Smooth muscle cell of the brain vasculature (primary cell): Measurements from ENCODE around the gene LBHD1.
"Not testable (repeated sequence)": the region's sequence is repeated elsewhere in the genome, so short reads cannot be mapped to it uniquely, and the experiment has no call there.

Source experiments
- DNase-seq: peaks from one replicate; pipeline ENCODE4 v3.0.0-alpha.2; 2012; ENCODE audit warnings: low read depth, low spot score

The LBHD1 gene

DNA sequence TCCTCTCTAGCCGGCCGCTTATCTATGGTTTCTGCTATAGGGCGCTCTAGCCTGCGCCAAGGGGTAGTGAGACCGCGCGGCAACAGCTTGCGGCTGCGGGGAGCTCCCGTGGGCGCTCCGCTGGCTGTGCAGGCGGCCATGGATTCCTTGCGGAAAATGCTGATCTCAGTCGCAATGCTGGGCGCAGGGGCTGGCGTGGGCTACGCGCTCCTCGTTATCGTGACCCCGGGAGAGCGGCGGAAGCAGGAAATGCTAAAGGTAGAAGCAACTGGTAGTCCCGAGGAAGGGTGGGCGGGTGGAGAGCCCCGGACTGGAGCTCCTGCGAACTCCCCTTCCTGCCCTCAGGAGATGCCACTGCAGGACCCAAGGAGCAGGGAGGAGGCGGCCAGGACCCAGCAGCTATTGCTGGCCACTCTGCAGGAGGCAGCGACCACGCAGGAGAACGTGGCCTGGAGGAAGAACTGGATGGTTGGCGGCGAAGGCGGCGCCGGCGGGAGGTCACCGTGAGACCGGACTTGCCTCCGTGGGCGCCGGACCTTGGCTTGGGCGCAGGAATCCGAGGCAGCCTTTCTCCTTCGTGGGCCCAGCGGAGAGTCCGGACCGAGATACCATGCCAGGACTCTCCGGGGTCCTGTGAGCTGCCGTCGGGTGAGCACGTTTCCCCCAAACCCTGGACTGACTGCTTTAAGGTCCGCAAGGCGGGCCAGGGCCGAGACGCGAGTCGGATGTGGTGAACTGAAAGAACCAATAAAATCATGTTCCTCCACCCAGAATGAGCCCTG is at the start of gene LBHD1, which contains the start of gene UQCC3:
TSS of gene LBHD1 (minus strand) at position 660 of the 782 bp plus-strand sequence. CDS start 2,236 bp downstream, outside the sequence.
TSS of gene UQCC3 (plus strand) at position 66 of the 782 bp plus-strand sequence. CDS start at position 139, 73 bp downstream.
- no peak for DNase-seq

DNA sequence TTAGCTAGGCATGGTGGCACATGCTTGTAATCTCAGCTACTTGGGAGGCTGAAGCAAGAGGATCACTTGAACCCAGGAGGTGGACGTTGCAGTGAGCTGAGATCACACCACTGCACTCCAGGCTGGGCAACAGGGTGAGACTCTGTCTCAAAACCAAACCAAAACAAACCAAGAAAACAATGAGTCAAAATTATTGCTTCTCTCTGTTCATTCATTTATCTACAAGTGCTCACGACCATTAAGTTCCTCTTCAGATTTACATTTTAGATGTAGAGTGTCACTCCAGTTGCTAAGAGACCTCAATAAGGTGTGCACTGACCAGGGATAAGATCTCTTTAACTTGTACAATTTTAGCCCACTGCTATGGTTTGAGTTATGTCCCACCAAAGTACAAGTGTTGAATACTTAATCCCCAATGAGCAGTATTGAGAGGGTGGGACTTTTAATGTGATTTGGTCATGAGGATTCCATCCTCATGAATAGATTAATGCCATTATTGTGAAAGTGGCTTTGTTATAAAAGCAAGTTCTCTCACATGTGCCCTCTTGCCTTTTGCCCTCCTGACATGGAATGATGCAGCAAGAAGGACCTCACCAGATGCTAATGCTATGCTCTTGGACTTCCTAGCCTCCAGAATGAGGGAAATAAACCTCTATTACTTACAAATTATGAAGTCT is 47.4 kb upstream of the LBHD1 start:
- no peak for DNase-seq

DNA sequence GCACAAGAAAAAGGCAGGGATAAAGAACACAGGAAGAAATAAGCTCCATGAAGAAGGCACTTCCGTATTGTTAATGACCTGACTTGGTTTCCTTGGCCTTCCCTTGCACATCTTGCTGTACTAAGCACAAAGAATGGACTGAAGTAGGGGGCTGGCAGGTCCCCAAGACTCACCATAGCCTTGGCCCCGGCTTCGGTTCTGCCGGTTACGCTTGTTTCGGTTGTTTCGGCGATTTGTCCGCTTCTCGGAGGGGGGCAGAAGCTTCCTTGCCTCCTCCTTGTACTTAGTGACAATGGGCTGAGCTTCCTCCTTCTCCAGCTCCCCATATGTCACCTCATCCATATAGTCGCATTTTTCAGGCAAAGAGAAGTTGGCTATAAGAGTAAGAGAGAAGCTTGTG is 44.7 kb upstream of the LBHD1 start:
- DNase-seq, result no peak

DNA sequence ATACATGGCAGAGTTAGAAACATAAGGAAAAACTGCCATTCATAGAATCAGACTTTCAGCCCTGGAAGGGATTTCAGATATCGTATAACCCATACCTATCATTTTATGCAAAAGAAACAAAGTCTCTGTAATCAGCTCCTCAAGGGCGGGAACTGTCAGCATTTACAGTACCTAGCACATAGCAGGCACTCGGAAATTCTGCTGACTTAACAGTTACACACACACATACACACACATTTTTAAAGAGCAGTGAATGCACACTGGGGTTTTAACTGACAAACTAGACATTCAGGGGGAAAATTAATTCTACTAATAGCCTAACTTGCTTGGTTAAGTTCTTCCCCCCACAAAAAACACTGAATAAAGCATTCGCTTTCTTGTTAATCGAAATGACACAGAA is 44.1 kb upstream of the LBHD1 start:
- no peak for DNase-seq

DNA sequence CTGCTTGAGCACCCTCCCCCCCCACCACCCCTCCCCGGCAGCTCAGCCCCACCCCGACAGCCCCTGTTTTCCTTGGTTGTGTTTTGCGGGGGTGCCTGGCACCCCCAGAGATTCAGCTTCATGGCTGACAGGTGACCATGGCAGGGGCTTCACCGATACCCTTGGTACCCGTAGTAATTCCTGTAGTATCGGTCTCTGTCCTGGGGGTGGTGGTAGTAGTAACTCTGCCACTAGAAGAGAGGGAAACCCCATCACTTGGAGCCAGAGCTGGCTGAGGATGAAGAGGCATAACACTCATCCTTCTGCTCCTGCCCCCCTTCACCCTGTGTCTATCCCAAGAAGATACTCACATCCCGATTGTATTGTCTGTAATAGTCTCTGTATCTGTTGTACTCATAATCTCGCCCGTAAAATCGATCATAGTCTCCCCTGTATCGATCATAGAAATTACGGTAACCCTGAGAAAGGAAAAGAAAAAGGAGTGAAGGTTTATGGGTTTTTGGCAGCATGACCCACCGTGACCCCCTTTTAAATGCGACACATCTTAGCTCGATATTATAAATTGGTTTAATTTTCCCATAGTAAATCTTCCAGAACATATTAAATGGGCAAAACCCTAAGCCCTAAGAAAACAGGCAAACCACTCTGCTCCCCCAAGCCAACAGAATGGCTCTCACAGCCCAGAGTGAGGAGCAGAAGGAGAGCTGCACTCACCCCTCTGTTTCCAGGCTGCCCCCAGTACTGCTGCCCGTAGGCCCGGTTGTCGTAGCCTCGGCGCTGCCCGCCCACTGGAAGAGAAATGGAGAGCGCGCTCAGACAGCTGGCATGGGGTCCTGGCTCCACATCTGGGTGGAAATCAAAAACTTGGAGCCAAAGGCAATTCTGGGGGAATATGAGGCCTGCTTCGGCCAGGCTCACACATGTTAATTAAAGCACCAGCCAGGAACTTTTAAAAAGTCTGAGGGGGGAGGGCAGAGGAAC is 43.4 kb upstream of the LBHD1 start:
- DNase-seq, result no peak

DNA sequence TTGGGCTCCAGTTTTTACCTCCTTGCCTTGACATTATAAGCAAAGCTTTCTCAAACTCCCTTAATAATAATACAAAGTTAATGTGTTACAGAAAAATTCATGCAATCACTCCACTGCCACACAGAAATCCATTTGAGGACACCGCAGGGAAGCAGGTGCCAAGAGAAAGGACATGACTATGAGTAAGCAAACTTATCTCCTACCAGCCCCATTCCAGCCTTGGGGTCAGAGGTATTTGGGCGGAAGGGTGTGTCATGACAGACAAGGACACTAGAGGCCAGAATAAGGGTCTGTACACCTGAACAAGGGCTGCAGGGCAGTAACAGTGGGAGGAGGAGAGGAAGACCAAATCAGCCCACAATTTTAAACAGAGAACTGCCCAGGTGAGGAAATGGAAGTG is 41.3 kb upstream of the LBHD1 start:
- no peak for DNase-seq

DNA sequence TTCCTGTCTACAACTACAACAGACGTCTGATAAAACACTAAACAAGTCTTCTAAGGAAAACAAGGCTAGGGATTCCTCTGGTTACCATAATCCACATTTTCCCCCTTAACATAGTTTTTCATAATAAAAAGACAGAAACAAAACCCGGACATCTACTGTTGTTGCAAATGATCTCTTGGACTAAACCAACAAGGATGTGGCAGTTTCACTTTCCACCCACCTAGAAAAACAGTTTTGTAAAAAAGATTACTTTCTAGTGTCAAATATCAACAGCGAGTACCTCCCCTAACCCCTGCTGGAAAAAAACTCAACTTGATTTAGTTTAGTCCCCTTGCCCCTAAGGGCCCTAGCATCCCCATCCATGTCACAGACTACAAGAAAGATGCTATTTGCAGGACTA is 40.8 kb upstream of the LBHD1 start:
- DNase-seq, result no peak

DNA sequence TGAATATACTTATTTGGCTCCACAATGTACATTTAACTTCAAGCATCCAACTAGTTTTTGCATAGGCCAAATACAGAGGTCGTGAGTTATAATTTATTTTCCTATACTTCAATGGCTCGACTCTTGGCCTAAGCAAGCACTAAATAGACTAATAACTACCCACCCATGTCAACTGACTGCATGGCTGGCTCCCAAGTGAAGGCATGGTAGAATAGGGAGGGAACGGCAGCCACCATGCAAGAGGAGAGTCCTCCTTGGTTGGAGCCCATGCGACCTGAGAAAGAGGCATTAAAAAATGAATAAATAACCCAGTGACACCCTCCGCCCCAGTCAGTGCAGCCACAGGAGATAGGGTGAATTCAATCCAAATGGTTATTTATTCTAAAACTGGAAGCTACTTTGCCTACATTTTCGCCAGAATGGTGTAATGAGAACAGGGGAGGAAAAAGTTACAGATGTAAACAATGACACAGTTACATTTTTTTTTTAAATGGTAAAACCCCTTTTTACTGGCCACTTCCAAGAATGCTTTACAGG is 40.3 kb upstream of the LBHD1 start:
- no peak for DNase-seq

DNA sequence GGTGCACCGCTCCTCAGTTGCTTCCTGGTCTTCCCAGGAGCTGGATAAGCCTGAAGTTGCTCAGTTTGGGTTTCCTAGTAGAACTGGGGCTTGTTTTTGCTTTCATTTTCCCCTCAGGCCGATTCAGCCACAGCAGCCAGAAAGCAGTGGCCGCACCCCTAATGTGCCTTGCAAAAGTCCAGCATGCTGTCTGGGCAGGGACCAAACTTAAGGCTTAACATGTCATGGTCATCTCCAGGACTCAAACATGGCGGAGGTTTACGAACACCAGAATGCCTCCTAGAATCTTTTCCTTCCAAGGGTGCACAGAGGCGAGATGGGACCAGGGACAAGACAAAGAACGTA is 37.9 kb upstream of the LBHD1 start:
- no peak for DNase-seq

DNA sequence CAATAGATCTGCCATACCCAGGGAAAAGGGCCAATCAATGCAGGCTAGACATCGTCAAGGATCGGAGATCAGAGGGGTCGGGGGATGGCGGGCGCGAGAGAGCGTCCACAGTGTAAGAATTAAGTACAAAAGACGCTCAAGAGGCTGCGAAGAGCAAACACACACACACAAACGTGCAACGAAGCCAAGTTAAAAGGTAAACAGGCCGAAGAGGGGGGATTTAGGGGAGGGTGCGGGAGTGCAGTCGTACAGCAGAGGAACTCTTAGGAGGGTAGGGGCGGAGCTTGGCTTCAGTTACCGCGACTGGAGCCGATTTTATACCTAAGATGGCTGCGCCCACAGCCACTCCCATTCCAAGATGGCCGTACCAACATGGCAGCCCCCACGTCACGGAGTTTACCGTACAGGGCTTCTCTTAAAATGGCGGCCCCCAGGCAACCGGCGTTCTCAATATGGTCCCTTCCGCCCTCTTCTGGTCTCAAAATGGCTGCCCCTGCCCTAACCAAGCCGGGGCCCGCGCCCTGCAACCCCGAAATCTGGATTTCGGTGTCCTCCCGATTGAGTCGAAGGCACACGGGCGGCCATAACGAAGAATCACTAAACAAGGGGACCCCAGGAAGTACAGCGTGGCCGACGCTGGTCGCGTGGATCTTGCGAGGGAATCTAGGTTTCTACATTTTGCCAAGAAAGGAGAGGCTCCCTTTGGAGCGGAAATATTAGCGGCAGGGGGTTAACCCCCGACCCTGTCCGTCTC is 37.4 kb upstream of the LBHD1 start:
- peak; percentile 96 for DNase-seq

DNA sequence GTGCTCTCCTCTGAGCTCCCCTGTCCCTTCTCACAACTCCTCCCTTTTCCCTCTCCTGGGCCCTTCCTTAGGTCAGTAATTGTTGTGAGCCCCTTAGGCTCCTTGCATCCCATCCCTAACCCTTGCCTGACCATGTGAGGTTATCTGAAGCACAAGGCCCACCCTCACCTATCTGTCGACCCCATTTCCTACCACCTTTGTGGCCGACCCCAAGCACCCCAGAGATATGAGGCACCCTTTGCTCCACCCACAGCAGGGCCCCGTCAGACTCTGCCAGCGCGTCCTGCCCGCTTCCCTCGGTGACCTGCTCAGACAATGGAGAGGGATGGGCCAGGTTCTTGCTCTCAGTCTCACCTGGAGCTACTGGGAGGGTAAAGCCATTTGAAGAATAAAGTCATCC is 36.7 kb upstream of the LBHD1 start:
- no peak for DNase-seq

DNA sequence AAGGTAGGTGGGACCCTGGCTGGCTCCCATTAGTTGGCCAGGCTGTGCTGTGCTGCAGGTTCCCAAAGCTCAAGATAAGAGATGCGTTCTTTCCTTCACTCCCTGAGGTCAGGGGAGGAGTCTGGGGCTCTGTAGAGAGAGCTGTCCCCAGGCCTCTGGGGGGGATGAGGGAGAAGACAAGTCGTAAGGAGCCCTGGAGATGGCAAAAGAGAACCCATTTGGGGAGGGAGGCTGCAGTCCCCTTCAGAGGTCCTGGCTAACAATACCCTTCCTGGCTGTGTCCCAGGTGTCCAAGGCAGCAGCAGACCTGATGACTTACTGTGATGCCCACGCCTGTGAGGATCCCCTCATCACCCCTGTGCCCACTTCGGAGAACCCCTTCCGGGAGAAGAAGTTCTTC is 36.3 kb upstream of the LBHD1 start:
- DNase-seq, result no peak

DNA sequence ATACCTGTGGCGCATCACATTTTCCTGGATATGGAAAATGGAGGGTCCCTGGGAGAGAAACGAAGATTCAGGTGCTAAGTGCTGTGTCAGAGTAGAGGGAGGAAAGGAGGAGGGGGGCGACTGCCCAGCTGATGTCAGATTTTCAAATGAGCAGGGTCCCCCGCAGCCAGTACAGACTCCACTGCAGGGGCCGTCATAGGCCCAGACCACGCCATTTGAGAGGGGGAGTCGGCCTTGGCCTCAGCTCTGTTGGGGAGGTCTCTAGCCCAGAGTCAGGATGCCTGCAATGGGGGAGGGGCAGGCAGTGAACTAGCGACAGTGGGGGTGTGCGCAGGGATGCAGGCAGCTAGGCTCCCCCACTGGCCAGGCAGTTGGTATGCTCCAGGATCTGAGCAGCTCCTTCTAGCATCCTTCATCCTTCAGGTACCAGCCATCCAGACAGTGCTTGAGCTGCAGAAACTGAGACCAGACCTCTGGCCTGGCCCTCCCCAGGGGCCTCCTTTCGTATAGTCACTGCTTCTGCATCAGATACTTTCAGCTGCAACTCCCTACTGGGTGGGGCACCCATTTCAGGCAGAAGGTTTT is 35.3 kb upstream of the LBHD1 start, which contains the start of the genes BSCL2 and GNG3:
TSS of gene BSCL2 (minus strand) at position 148 of the 585 bp plus-strand sequence. CDS start 229 bp downstream, outside the sequence.
TSS of gene GNG3 (plus strand) at position 400 of the 585 bp plus-strand sequence. CDS start 620 bp downstream, outside the sequence.
- no peak for DNase-seq

DNA sequence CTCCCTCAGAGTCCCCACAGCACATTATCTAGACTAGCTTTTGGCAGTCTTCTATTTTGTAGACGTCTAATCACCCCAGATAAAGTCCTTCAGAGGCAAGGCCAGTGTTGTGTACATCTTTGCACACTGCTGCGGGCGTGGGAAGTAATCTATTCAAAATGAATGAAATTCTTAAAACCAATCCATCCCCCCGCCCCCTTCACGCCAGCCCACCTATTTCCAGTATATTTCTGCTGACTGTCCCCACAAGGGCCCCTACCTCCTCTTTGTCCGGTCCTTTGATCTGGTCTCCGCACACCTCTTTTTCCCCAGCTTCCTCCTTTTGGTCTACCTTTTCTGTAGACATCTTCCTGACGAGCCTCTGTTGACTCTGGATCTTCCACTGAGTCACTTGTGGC is 34.8 kb upstream of the LBHD1 start:
- DNase-seq, result no peak

DNA sequence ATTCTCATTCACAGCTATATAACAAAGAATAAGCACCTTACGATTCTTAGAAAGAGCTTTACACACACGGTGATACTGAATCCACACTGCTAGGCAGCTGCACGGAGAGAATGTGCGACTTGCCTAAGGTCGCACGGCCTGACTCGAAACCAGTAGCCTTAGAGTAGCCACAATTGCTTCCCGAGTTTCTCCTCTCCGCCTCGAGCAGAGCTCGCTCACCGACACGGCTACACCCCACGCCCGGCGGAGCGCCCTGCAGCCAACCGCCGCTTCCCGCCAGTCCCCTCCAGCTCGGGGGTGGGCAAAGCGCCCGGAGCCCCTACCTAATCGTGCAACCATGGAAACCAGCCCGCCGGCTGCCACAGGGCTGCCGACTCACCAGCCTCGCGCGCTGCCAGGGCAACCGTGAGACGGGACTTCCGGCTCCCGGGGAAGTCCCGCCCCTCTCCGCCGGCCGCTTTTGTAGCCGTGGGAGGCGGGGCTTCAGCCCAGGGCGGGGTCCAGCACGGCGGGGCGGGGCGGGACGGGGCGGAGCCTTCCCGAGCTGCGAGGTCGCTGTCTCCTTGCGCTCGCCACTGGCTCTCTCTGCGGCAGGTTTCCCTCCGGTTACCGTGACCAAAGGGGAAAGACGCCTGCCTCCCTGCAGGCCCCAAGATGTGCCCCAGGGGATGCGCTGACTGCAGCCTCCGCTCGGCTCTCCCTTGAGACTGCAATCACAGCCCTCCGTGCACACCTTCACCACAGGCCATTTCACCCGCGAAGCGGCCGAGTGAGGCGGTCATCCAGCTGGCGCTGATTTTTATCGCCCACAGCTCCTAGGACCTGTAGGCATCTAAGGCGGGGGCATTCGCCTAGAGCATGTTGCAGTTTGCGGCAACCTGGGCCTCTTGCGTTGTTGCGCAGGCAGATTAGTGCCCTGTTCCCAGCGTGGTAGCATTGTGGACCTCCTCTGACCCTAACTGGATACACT is 34.1 kb upstream of the LBHD1 start:
- peak; percentile 73 for DNase-seq

DNA sequence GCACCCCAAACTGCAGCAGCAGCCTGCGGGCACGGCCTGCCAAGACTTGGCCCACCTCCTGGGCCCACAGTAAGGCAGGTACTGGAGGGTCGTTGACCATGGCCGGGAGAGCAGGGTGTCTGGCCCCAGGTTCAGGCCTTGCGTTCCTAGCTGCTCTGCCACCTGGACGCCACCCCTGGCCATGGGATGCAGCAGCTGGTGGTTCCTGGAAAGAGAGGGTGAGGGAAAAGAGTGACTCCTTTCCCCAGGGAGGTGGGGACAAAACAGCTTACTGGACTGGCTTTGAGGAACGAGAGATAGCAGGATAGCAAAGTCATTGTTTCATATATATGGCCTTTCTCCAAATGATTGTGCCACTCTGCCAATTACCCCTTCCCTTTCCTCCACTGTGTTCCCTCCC is 33.3 kb upstream of the LBHD1 start:
- no peak for DNase-seq

DNA sequence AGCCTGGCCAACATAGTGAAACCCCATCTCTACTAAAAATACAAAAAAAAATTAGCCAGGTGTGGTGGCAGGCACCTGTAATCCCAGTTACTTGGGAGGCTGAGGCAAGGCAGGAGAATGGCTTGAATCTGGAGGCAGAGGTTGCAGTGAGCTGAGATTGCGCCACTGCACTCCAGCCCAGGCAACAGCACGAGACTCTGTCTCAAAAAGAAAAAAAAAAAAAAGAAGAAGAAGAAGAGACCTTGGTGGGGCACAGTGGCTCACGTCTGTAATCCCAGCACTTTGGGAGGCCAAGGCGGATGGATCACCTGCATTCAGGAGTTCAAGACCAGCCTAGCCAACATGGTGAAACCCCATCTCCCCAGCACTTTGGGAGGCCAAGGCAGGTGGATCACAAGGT is 31.9 kb upstream of the LBHD1 start:
- not testable (repeated sequence) for DNase-seq

DNA sequence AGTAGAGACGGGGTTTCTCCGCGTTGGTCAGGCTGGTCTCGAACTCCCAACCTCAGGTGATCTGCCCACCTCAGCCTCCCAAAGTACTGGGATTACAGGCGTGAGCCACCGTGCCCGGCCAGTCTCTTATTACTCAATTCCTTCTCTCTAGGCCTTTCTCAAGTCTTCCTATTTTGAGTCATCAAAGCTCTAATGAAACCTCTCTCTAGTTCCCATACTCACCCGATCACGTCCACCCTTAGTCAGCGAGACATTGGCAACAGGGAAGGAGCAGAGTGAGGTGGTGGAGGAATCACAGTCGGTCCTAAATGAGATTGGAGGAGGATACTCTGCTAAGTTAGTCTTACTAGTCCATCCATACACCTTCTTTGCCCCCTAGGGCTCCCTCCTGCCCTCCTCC is 30.2 kb upstream of the LBHD1 start:
- DNase-seq, result no peak
